ENCODE results near the gene PTPRD. TPM values are rescaled to one million over a fixed set of nuclear protein-coding genes. Genes with fewer than 3 reads are reported as not detected.
"Not testable (repeated sequence)": the region's sequence is repeated elsewhere in the genome, so short reads cannot be mapped to it uniquely, and the experiment has no call there.

PTPRD gene
- polyA plus RNA-seq, 4 donors: 91.3 to 115 (median 106) TPM

- DNase-seq (ENCODE audit: low read depth in 4 of 4, low spot score in 2 of 4): no peak
Measured at GRCh38 chr9:9556865-9557803, 1055.7 kb downstream of the PTPRD start.

DNA sequence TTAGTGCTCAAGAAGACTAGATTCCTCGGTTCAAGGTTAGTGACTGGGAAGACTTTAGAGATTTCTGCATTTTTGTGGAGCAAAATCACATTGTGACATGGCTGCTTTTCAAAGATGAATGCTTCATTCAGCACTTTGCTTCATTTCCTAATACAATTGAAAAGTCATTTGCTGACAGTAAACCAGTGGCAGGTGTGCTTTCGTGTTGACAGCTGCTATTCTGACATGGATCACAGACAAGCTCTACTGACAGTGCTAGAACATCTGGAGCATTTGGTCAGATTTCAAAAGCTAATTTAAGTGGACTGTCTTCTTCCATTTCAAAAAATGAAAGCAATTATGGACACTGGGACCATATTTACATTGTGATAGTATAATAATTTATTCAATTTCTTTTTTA, 1060.1 kb downstream of the PTPRD start:
- no peak for DNase-seq (ENCODE audit: low read depth in 4 of 4, low spot score in 2 of 4)

- no peak for DNase-seq (ENCODE audit: low read depth in 4 of 4, low spot score in 2 of 4)
Measured at GRCh38 chr9:9538766-9539165, 1074.0 kb downstream of the PTPRD start.

- DNase-seq (ENCODE audit: low read depth in 4 of 4, low spot score in 2 of 4): no peak
Measured at GRCh38 chr9:9538356-9538755, 1074.4 kb downstream of the PTPRD start.

DNA sequence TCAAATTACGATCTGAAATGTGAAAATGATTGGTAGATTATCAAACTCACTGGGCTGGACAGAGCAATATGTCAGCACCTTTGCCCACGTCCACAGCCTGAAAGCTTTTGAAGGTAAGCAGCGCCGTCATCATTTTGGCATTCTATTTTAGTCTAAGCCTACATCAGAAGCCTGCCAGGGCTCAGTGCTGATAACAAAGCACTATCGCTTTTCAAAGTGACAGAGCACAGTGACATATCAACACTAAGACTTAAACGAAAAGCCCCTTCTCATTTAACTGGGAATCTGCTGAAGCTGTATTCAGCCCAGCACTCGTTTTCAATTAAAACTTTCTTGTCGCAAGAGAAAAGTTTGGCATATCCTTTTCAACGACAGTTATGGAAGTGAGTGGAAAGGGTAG, 1076.3 kb downstream of the PTPRD start:
- DNase-seq (ENCODE audit: low read depth in 4 of 4, low spot score in 2 of 4): no peak

- DNase-seq (ENCODE audit: low read depth in 4 of 4, low spot score in 2 of 4): peak in 1 of 4 donors; percentile 21
Measured at GRCh38 chr9:9523476-9524139, 1089.2 kb downstream of the PTPRD start.

- no peak for DNase-seq (ENCODE audit: low read depth in 4 of 4, low spot score in 2 of 4)
Measured at GRCh38 chr9:9522406-9522805, 1090.4 kb downstream of the PTPRD start.

- no peak for DNase-seq (ENCODE audit: low read depth in 4 of 4, low spot score in 2 of 4)
Measured at GRCh38 chr9:9521033-9521779, 1091.6 kb downstream of the PTPRD start.

GRCh38 chr9:9504869-9505268, 1107.9 kb downstream of the PTPRD start:
- no peak for DNase-seq (ENCODE audit: low read depth in 4 of 4, low spot score in 2 of 4)

DNA sequence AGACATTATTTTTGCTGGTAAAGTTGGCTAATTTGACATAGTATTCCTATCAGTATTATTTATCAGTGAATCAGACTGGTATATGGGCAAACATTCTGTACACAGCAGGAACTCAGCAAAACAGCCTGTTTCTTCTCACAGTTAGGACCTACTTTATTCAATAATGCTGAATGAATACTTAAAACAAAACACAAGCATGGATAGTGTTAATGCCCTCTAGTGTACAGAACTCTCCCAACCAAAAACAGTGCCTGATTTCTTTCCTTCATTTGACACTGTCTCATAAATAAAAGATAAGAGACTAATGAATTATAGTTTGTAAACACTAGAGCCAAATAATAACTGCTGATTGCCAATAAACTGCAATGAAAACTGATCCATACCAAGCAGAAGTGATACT, 1113.3 kb downstream of the PTPRD start:
- DNase-seq (ENCODE audit: low read depth in 4 of 4, low spot score in 2 of 4): no peak

DNA sequence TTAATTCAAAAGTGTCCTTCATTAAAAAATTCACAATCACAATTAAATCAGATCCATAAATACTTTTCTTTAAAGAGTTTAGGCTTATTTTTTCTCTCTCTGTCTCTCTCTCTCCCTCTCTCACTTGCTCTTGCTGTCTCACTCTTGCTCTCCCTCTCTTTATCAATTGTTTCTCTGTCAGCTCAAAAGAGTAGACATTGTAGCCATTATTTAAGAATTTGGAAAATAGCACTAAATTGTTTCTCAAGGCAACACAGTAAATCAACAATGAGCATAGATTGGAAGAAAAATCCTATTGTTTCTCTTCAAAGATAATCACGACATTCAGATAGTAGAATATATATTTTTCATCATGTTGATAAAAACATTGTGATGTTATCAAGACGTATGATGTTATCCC, 1114.0 kb downstream of the PTPRD start:
- no peak for DNase-seq (ENCODE audit: low read depth in 4 of 4, low spot score in 2 of 4)

DNA sequence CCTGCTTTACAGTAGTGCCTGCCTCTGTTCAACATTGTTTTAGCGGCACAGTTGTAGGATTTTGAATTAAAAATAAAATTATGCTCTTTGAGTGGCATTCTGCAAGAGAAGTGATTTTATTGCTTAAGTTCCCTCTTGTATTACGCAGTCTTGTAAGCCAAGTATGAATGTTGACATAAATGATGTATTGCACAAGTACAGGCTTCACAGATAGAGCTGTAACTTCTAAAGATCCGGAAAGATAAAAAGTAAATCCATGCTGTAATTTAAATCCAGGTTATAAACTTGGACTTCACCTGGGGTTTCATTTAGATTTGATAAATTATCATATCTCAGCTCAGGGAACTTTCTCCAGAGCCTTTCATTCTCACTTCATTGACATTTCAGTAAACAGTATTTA, 1114.7 kb downstream of the PTPRD start:
- DNase-seq (ENCODE audit: low read depth in 4 of 4, low spot score in 2 of 4): no peak

DNA sequence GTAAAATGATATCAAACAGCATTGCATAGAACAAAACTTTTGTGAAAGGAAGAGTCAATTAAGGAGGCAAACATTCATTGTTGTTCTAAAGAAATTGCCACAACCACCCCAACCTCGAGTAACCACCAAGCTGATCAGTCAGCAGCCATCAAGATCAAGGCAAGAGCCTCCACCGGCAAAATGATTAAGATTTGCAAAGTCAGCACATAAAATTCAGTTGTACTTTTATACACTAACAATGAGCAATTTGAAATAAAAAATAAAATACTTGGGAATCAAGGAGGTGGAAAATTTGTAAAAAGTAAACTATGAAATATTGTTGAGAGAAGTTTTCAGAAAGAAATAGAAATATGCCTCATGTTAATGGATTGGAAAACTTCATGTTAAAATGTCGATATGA, 1118.5 kb downstream of the PTPRD start:
- no peak for DNase-seq (ENCODE audit: low read depth in 4 of 4, low spot score in 2 of 4)

DNA sequence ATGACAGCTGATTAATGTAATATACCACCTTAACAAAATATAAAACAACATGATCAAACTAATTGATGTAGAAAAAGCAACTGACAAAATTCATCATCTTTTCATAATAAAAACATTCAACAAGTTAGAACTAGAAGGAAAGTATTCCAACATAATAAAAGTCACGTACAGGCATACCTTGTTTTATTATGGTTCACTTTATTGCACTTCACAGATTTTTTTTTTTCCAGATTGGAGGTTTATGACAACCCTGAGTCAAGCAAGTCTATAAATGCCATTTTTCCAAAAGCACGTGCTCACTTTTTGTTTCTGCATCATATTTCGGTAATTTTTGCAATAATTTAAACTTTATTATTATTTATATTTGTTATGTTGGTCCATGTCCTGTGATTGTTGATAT, 1120.3 kb downstream of the PTPRD start:
- no peak for DNase-seq (ENCODE audit: low read depth in 4 of 4, low spot score in 2 of 4)

DNA sequence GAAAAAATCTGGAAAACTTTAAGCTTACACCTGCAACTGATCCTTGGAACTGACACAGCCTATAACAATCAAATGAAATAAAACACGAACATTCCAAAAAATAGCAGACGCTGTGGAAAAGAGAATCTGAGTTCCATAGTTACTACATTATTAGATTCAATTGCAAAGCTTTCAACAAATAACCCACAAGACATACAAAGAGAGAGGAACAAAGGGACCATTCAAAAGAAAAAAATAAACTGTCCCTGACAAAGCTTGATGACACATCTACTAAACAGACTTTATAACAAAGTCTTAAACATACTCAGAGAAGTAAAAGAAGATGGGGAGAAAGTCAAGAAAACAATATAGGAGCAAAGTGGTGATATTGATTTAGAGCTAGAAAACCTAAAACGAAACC, 1123.6 kb downstream of the PTPRD start:
- no peak for DNase-seq (ENCODE audit: low read depth in 4 of 4, low spot score in 2 of 4)

DNA sequence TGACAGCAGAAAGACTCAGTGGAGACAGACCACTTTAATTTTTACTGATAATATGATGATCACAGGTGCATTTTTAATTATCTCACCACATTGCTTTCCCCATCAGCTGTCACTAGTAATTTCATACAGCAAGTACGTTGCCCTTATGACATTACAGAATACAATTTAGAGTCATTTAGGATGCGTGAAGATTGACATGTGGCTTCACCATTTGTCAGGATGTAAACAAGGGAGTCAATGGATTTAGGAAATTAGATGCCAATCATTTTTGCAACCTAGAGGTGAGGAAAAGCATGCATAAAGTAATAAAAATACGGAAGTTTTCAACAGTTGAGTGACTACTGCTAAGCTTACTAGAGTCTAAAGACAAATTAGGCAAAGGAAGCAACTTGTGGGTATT, 1129.6 kb downstream of the PTPRD start:
- no peak for DNase-seq (ENCODE audit: low read depth in 4 of 4, low spot score in 2 of 4)

DNA sequence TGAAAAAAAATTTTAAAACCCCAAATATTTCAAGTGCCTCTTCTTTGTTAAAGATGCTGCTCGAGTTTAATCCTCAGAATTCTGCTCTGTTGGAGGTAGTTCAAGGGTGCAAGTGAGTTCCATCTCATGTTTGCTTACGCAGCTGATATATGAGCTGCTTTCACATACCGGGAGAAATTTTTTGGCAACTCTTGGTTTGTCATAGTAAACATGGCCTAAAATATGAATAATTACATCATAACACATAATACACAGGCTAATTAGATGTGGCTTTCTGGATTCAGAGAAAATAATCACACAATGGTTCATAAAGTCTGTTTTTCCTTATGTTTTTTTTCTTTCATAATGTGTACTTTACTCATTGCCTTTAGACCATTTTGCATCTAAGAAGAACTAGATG, 1134.1 kb downstream of the PTPRD start:
- no peak for DNase-seq (ENCODE audit: low read depth in 4 of 4, low spot score in 2 of 4)

DNA sequence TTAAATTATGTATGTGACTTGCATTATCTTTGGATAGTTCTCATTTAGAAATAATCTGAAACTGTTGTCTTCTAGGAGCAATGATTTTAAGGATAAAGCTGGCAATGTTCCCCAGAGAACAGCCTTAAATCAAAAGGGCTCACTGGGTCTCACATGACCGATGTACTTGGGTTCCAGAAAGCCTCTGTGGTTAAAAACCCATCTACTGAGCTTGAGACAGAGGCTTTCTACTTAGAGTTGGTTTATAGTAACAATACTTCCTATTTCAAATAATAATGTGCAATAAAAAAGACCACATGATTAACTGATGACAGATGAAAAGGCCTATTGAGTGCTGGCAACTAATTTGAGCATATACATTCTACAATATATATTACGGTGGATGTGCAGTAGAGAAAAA, 1143.5 kb downstream of the PTPRD start:
- no peak for DNase-seq (ENCODE audit: low read depth in 4 of 4, low spot score in 2 of 4)

DNA sequence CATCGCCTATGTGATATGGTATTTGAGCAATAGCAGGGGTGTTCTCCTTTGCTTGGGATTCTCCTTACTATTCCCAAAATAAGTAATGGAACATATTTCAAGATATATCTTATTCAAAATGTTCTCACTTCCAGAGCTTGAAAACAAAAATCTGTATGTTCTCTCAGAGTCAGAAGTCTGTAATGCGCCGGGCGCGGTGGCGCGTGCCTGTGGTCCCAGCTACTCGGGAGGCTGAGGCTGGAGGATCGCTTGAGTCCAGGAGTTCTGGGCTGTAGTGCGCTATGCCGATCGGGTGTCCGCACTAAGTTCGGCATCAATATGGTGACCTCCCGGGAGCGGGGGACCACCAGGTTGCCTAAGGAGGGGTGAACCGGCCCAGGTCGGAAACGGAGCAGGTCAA, 1170.9 kb downstream of the PTPRD start:
- DNase-seq (ENCODE audit: low read depth in 4 of 4, low spot score in 2 of 4): not testable (repeated sequence)

DNA sequence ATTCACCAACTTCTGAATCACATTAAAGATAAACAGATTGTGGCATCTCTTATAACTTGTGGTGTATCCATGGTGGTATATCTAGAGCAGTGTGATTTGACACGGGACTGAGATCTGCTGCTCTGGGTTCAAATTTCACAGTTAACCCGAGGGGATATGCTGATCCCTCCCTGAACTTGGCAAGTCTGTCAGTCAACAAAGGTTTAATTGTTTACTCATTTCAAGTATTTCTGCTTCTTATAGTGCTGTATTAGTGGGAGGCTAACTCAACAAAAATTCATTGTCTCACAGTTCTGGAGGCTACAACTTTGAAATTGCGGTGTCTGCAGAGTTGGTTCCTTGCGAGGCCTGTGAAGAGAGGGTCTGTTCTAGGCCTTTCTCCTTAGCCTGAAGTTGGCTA, 1175.2 kb downstream of the PTPRD start:
- DNase-seq (ENCODE audit: low read depth in 4 of 4, low spot score in 2 of 4): no peak

DNA sequence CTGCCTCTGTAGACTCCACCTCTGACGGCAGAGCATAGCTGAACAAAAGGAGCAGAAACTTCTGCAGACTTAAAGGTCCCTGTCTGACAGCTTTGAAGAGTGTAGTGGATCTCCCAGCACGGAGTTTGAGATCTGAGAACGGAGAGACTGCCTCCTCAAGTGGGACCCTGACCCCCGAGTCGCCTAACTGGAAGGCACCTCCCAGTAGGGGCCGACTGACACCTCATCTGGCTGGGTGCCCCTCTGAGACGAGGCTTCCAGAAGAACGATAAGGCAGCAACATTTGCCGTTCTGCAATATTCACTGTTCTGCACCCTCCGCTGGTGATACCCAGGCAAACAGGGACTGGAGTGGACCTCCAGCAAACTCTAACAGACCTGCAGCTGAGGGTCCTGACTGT, 1186.3 kb downstream of the PTPRD start:
- DNase-seq (ENCODE audit: low read depth in 4 of 4, low spot score in 2 of 4): not testable (repeated sequence)
